IPS-20b (cell line): ENCODE data around the gene LONP2.
"Not testable (repeated sequence)": the region's sequence is repeated elsewhere in the genome, so short reads cannot be mapped to it uniquely, and the experiment has no call there.

Experiments used
- H3K27ac ChIP-seq: one replicate; pipeline ENCODE4 v1.5.1; 2013; ENCODE audit warnings: low read length
- H3K27me3 ChIP-seq: 2 replicates; pipeline ENCODE4 v1.6.1; 2013; ENCODE audit warnings: mild to moderate bottlenecking, low read length, inconsistent platforms; ENCODE audit not compliant: insufficient read depth
- H3K36me3 ChIP-seq: 2 replicates; pipeline ENCODE4 v1.6.1; 2013; ENCODE audit warnings: low read depth, mild to moderate bottlenecking, inconsistent platforms, low read length, moderate library complexity; ENCODE audit not compliant: insufficient read depth
- H3K4me1 ChIP-seq: 2 replicates; pipeline ENCODE4 v1.6.1; 2013; ENCODE audit warnings: mild to moderate bottlenecking, control low read depth, inconsistent platforms, low read length, moderate library complexity; ENCODE audit not compliant: insufficient read depth
- H3K4me3 ChIP-seq: 2 replicates; pipeline ENCODE4 v1.5.1; 2013; ENCODE audit warnings: mild to moderate bottlenecking, low read length, inconsistent platforms
- H3K9ac ChIP-seq: 2 replicates; pipeline ENCODE4 v1.6.1; 2013; ENCODE audit warnings: low read depth, mild to moderate bottlenecking, inconsistent platforms, low read length, moderate library complexity
- H3K9me3 ChIP-seq: 2 replicates; pipeline ENCODE4 v1.6.1; 2013; ENCODE audit warnings: mild to moderate bottlenecking, low read depth, low read length, inconsistent platforms; ENCODE audit not compliant: insufficient read depth

Gene LONP2

DNA sequence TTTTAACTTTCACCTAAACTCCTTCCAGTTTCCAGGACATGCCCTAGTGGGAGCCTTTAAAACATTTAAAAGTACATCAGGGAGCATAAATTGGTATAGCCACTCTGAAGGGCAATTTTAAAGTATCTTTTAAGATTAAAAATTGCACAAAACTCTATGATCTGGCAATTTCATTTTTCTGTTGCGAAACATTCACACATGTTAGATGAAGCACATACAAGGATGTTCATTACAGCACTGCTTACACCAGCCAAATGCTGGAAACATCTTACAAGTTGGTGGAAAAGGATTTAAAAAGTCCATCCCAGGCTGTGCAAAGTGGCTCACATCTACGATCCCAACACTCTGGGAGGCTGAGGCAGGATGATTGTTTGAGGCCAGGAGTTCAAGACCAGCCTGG is 26.4 kb upstream of the LONP2 start:
- Histone ChIP-seq H3K9ac (no peak overlapping the region), H3K27ac (no peak overlapping the region), H3K36me3 (no peaks in the 10 kb centered on the region), H3K4me3 (no peak overlapping the region), H3K4me1 (no peaks in the 10 kb centered on the region), H3K9me3 (no peaks in the 10 kb centered on the region), H3K27me3 (no peaks in the 10 kb centered on the region)

DNA sequence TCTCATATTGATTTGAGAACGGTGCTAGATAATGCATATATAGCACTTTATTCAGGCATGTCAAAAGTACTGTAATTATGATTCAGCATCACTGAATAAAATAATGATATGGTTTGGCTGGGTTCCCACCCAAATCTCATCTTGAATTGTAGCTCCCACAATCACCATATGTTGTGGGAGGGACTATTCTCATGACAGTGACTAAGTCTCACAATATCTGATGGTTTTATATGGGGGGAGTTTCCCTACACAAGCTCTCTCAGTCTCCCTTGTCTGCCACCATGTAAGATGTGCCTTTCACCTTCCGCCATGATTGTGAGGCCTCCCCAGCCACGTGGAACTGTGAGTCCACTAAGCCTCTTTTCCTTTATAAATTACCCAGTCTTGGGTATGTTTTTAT is 25.6 kb upstream of the LONP2 start:
- Histone ChIP-seq H3K4me3 (no peak overlapping the region), H3K4me1 (no peaks in the 10 kb centered on the region), H3K9ac (no peak overlapping the region), H3K36me3 (no peaks in the 10 kb centered on the region), H3K27me3 (no peaks in the 10 kb centered on the region), H3K27ac (no peak overlapping the region), H3K9me3 (no peaks in the 10 kb centered on the region)

DNA sequence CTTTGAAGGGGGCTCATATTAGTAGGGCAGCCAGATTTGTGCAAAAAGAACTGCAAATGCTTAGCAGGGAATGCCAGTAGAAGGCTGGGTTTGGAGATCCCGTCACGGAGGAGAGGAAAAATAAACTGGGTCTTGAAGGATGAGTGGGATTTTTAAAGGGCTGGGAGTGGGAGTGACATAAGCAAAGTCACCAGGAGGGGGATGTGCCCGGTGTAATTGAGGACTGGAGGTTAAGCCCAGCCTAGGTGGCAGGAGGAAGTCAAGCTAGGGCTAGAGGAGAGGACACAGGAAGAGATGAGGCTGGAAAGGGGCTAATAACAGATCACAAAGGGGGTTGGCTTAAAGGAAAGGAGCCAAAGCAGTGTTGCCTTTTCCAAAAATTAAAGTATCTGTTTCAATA is 23.2 kb upstream of the LONP2 start:
- Histone ChIP-seq H3K4me3 (no peak overlapping the region), H3K27me3 (no peaks in the 10 kb centered on the region), H3K36me3 (no peaks in the 10 kb centered on the region), H3K9me3 (no peaks in the 10 kb centered on the region), H3K9ac (no peak overlapping the region), H3K4me1 (no peaks in the 10 kb centered on the region), H3K27ac (no peak overlapping the region)

DNA sequence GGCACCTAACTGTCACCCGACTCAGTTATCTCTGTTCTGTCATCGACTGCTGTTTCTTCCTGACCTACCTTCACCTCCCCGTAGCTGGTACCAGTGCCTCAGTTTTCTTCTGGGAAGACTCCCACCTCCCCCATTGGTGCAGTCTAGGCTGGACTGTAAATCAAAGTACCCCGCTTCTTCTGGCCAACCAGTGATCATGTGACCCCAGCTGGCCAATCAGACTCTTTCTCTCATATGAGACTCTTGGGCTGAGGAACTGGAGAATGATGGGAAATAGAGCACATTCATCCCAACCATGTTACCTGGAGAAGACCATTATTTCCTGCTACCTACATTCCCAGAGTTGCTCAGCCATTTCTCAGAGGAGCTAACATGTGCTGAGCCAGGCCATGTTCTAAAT is 20.6 kb upstream of the LONP2 start:
- no peak overlapping the region for H3K4me3 ChIP-seq
- H3K27ac ChIP-seq = no peak overlapping the region
- no peaks in the 10 kb centered on the region for H3K9me3 ChIP-seq
- no peak overlapping the region for H3K9ac ChIP-seq
- no peaks in the 10 kb centered on the region for H3K36me3 ChIP-seq
- no peaks in the 10 kb centered on the region for H3K27me3 ChIP-seq
- no peaks in the 10 kb centered on the region for H3K4me1 ChIP-seq

DNA sequence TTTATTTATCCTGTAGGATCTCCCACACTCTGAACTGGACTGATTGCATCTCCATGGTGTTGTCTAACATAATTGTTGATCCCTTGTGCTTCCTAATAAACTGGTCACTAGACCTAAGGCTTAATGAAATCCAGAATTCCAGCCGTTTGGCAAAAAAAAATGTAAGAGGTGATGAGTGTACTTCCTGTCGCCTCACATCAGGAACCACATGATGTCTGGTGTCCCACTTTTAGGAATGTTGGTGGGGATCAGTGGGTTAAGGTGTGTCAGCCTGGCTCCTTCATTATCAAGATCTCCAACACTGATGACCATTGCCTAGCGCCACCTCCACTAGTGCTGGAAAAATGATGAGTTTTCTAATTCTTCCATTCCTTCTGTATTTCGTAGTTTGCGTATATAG is 18.6 kb upstream of the LONP2 start:
- Histone ChIP-seq H3K4me3 (no peak overlapping the region), H3K27ac (no peak overlapping the region), H3K36me3 (no peaks in the 10 kb centered on the region), H3K4me1 (no peaks in the 10 kb centered on the region), H3K9me3 (no peaks in the 10 kb centered on the region), H3K9ac (no peak overlapping the region), H3K27me3 (no peaks in the 10 kb centered on the region)

DNA sequence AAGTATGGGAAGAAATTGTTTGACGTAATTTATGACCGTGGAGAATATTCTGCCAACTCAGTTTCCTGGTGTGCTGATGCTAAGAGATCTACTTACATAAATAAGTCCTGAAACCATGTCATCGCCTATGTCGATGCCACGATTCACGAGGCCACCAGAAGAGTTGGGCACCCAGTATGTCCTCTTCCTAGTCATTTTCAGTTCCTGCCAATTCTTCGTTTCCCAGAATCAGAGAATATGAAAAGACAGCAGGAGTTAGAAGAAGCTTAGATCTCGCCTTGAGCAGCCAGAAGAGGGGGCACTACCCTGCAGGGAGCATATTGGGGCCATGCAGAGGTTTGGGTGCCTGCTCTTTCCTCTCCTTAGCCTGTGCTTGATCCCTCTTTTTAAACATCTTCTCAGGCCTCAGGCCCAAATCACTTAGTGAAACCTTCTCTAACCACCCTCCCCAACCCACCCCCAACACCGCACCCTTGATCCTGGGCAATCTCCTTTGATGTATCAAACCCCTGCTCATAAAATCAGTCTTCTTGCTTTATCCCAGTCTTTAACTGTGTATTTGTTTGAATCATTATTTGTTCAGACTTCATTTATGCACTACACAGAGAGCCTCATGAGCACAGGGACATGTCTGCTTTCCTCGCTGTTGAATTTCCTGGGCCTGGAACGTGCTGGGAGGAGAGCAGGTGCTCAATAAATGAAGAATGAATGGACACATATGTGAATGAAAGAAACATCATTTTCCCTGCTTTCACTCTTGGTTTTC is 12.2 kb upstream of the LONP2 start:
- Histone ChIP-seq H3K9ac (no peak overlapping the region), H3K27me3 (no peaks in the 10 kb centered on the region), H3K27ac (no peak overlapping the region), H3K4me1 (peaks cover 8% of the 10 kb centered on the region), H3K4me3 (no peak overlapping the region), H3K36me3 (no peaks in the 10 kb centered on the region), H3K9me3 (no peaks in the 10 kb centered on the region)

DNA sequence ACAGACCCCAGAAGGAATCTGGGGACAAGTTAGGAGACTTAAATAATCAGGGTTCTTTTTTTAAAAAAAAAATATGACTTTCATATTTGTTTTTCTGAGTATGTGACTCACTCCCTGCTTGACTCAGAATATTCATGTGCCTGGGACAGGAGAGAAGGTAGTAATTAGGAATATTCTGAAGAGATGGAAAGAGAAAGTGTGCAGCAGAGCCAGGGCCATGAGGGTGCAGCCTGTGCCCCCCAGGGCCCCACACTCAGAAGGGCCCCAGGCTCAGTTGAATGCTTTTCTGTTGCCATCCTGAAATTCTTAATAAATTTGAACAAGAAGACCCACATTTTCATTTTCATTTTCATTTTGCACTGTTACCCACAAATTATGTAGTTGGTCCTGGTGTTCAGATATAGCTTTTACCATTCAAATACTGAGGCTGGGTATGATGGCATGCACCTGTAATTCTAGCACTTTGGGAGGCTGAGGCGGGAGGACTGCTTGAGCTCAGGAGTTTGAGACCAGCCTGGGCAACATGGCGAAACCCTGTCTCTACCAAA is 11.5 kb upstream of the LONP2 start:
- Histone ChIP-seq H3K9me3 (no peaks in the 10 kb centered on the region), H3K27ac (no peak overlapping the region), H3K27me3 (no peaks in the 10 kb centered on the region), H3K9ac (no peak overlapping the region), H3K4me1 (peaks cover 8% of the 10 kb centered on the region), H3K4me3 (no peak overlapping the region), H3K36me3 (no peaks in the 10 kb centered on the region)

DNA sequence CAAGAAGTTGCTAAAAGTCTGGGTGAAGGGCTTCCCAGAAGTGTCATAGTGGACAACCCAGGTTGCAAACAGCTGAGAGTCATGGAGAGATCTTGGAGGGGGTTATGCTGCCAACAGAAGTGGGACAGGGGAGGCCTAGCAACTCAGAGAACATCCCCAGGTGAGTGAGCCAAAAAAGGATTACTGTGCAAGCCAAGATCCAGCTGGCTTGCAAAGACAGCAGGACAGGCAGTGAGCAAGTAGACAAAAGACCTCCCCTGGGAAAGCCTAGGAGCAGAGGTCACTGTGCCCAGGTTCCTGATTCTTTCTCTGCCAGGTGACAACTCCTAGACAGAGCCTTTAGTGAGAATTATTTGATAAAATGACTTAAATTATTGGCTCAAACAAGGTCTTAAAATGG is 9.5 kb upstream of the LONP2 start:
- Histone ChIP-seq H3K9me3 (no peaks in the 10 kb centered on the region), H3K4me1 (peaks cover 8% of the 10 kb centered on the region), H3K27me3 (no peaks in the 10 kb centered on the region), H3K4me3 (no peak overlapping the region), H3K27ac (no peak overlapping the region), H3K36me3 (no peaks in the 10 kb centered on the region), H3K9ac (no peak overlapping the region)

DNA sequence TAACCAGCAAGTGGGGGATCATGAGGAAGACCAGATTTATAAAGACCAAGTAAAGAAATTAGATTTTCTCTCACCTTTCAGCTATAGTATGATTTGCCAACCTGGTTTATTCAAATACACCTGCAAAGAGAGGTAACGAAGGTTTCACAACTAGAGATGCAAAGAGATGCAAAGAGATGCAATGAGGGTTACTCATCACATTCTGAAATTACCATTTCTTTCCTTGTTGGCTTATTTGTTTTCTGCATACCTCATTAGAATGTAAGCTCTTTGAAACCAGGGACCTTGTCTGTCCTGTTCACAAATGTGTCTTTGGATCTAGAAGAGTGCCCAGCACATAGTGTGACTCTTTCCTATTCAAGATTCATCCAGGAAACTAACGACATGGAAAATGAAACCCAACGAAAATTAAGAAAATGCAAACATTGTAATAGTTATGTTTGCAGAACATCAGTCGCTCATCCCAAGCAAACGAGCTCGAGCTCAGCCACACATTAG is 9.0 kb upstream of the LONP2 start:
- Histone ChIP-seq H3K4me3 (no peak overlapping the region), H3K9ac (no peak overlapping the region), H3K27me3 (no peaks in the 10 kb centered on the region), H3K27ac (no peak overlapping the region), H3K36me3 (no peaks in the 10 kb centered on the region), H3K4me1 (peaks cover 8% of the 10 kb centered on the region), H3K9me3 (no peaks in the 10 kb centered on the region)

DNA sequence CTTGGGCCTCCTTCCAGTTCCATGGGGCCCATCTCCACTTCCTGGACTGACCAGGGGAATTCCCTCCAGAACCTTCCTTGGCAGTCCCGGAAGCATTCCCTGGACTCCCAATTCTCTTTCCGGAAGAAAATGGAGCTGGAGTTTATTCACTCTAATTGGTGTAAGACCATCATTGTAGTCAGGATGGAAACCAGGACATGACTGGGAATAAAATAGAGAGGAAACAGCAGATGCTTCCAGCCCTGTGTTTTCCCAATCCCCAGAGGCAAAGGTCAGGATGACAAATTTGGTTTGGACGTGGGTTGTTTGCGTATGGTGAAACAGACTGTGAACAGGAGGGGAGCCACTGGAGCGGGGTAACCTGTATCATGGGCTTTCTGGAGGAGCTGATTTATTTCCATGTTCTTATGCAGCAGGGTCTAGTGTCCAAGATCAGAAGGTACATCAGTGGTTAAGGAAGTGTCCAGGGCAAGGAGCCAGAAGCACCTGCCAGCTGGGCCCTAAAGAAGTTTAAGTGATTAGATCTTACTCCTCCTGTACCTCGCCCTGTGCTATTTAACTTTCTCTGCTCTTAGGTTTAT is 8.5 kb upstream of the LONP2 start:
- no peaks in the 10 kb centered on the region for H3K36me3 ChIP-seq
- H3K9ac ChIP-seq = no peak overlapping the region
- H3K4me1 ChIP-seq = peaks cover 8% of the 10 kb centered on the region
- H3K4me3 ChIP-seq = no peak overlapping the region
- H3K27me3 ChIP-seq = no peaks in the 10 kb centered on the region
- H3K27ac ChIP-seq = no peak overlapping the region
- H3K9me3 ChIP-seq = no peaks in the 10 kb centered on the region

DNA sequence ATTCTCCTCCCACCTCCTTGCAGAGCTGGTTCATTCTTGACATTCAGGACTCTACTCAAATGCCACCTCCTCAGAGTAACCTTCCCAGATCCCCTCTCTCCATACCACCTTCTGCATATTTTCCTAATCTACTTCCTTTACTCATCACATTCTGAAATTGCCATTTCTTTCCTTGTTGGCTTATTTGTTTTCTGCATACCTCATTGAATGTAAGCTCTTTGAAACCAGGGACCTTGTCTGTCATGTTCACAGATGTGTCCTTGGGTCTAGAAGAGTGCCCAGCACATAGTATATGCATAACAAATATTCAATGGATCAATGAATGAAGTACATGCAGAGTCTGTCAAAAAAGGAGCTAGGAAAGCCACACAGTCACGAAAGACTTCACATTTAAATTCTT is 7.8 kb upstream of the LONP2 start:
- H3K4me1 ChIP-seq = peaks cover 8% of the 10 kb centered on the region
- H3K27me3 ChIP-seq = no peaks in the 10 kb centered on the region
- H3K9me3 ChIP-seq = no peaks in the 10 kb centered on the region
- no peaks in the 10 kb centered on the region for H3K36me3 ChIP-seq
- H3K4me3 ChIP-seq = no peak overlapping the region
- no peak overlapping the region for H3K27ac ChIP-seq
- no peak overlapping the region for H3K9ac ChIP-seq

DNA sequence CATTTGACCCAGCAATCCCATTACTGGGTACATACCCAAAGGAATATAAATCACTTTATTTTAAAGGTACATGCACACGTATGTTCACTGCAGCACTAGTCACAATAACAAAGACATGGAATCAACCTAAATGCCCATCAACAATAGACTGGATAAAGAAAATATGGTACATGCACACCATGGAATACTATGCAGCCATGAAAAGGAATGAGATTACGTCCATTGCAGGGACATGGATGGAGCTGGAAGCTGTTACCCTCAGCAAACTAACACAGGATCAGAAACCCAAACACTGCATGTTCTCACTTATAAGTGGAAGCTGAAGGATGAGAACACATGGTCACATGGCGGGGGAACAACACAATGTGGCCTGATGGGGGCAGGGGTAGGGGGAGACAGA is 4.0 kb upstream of the LONP2 start:
- not testable (repeated sequence) for H3K9me3 ChIP-seq, H3K4me3 ChIP-seq, H3K36me3 ChIP-seq, H3K4me1 ChIP-seq, H3K27ac ChIP-seq, H3K27me3 ChIP-seq, H3K9ac ChIP-seq
